Gastrocnemius medialis (tissue), 4 donors: Measurements from ENCODE around the gene THRB.

Source experiments
- CTCF ChIP-seq, 5 experiments: fragments of 450-650 bp in 3 of 5; fragments of 200-600 bp in 2 of 5; sonication (generic) in 2 of 5; IDR thresholded peaks in 4 of 5; conservative IDR thresholded peaks in 1 of 5; 1 replicate in 4 of 5; 2 replicates in 1 of 5; pipeline ENCODE4 v1.5.1; 2016 to 2019; ENCODE audit warnings: antibody characterized with exemption in 5 of 5, mild to moderate bottlenecking in 3 of 5, moderate library complexity in 3 of 5
- POLR2A ChIP-seq, 2 donors: fragments of 450-650 bp; IDR thresholded peaks; one replicate each; pipeline ENCODE4 v1.6.1; 2017; ENCODE audit warnings: antibody characterized with exemption in 2 of 2, mild to moderate bottlenecking in 2 of 2, moderate library complexity in 2 of 2

GRCh38 chr3:24470277-24470676, 24.4 kb downstream of the THRB start:
- no peak for TF ChIP-seq CTCF (IDR thresholded peaks at IDR 0.05 in 4 of 5, conservative IDR thresholded peaks at IDR 0.05 in 1 of 5)
- no peak for TF ChIP-seq POLR2A (IDR thresholded peaks at IDR 0.05)
